GM23248 (cell line): ENCODE results near the gene SYF2. TPM values are rescaled to one million over a fixed set of nuclear protein-coding genes. Genes with fewer than 3 reads are reported as not detected.
"Not testable (repeated sequence)": the region's sequence is repeated elsewhere in the genome, so short reads cannot be mapped to it uniquely, and the experiment has no call there.

Source experiments
- DNase-seq: peaks from one replicate; pipeline ENCODE4 v3.0.0-alpha.2; 2015
- H2AFZ ChIP-seq: fragments of 200-600 bp; sonication (generic); 2 replicates; pipeline ENCODE4 v1.6.1; 2016; ENCODE audit warnings: antibody characterized with exemption
- H3F3A ChIP-seq: fragments of 200-600 bp; sonication (generic); 2 replicates; pipeline ENCODE4 v1.6.1; 2016; ENCODE audit warnings: mild to moderate bottlenecking, antibody characterized with exemption, mixed run types; ENCODE audit not compliant: insufficient read depth
- H3K27ac ChIP-seq: fragments of 200-600 bp; sonication (generic); 2 replicates; pipeline ENCODE4 v1.5.1; 2016; ENCODE audit warnings: mild to moderate bottlenecking
- H3K27me3 ChIP-seq: fragments of 200-600 bp; sonication (generic); replicated peaks from 2 replicates; pipeline ENCODE4 v1.6.1; 2016; ENCODE audit warnings: mild to moderate bottlenecking; ENCODE audit not compliant: insufficient read depth
- H3K36me3 ChIP-seq: fragments of 200-600 bp; sonication (generic); 2 replicates; pipeline ENCODE4 v1.6.1; 2016; ENCODE audit warnings: low read depth, mild to moderate bottlenecking
- H3K4me1 ChIP-seq: fragments of 200-600 bp; sonication (generic); 2 replicates; pipeline ENCODE4 v1.6.1; 2016; ENCODE audit warnings: mild to moderate bottlenecking; ENCODE audit not compliant: insufficient read depth
- H3K4me2 ChIP-seq: fragments of 200-600 bp; sonication (generic); one replicate; pipeline ENCODE4 v1.6.1; 2016; ENCODE audit warnings: mild to moderate bottlenecking; ENCODE audit not compliant: unreplicated experiment
- H3K4me3 ChIP-seq: fragments of 200-600 bp; sonication (generic); 2 replicates; pipeline ENCODE4 v1.5.1; 2016; ENCODE audit warnings: mild to moderate bottlenecking
- H3K79me2 ChIP-seq: fragments of 200-600 bp; sonication (generic); 2 replicates; pipeline ENCODE4 v1.6.1; 2016; ENCODE audit warnings: mild to moderate bottlenecking; ENCODE audit not compliant: insufficient read depth
- H3K9ac ChIP-seq: fragments of 200-600 bp; sonication (generic); 2 replicates; pipeline ENCODE4 v1.6.1; 2016; ENCODE audit warnings: mild to moderate bottlenecking
- H3K9me2 ChIP-seq: fragments of 200-600 bp; sonication (generic); 2 replicates; pipeline ENCODE4 v1.6.1; 2016; ENCODE audit warnings: mixed run types, mild to moderate bottlenecking, moderate library complexity; ENCODE audit not compliant: insufficient read depth
- H3K9me3 ChIP-seq: fragments of 200-600 bp; sonication (generic); one replicate; pipeline ENCODE4 v1.6.1; 2017; ENCODE audit warnings: low read depth
- H4K20me1 ChIP-seq: fragments of 200-600 bp; sonication (generic); 2 replicates; pipeline ENCODE4 v1.6.0; 2016; ENCODE audit not compliant: insufficient read depth
- EZH2 ChIP-seq: fragments of 200-600 bp; sonication (generic); IDR thresholded peaks from 2 replicates; pipeline ENCODE4 v1.6.1; 2018; ENCODE audit warnings: antibody characterized with exemption, mild to moderate bottlenecking; ENCODE audit not compliant: insufficient read depth, poor library complexity, severe bottlenecking
- EZH2phosphoT487 ChIP-seq: fragments of 200-600 bp; sonication (generic); IDR thresholded peaks from 2 replicates; pipeline ENCODE4 v1.6.1; 2018; ENCODE audit warnings: antibody characterized with exemption, moderate library complexity, mild to moderate bottlenecking, low read depth; ENCODE audit not compliant: insufficient read depth
- WGBS, 2 experiments: methylation state at CpG; one replicate each; pipeline ENCODE4 v1.1.6; 2015 to 2017; ENCODE audit warnings: low lambda C conversion rate in 2 of 2, low coverage in 1 of 2; ENCODE audit errors: missing lambda C conversion rate in 2 of 2; 5-methylcytosine and 5-hydroxymethylcytosine counted together
- in situ Hi-C: fragments of 300-500 bp; cut with MboI; formaldehyde crosslinking; loops from 2 replicates; pipeline ENCODE4 v1.15.0; 2020
- polyA plus RNA-seq: library from polyadenylated mRNA; unstranded; fragments of >200 nt; fragmentation: Nextera tagmentation; extraction: Ambion mirVana; gene quantifications from 2 replicates; pipeline ENCODE4 v1.2.1, GENCODE V29; 2016
- total RNA-seq: library from RNA; depleted of rRNA; stranded (reverse); fragments of >200 nt; shearing (Covaris generic); gene quantifications from 2 replicates; pipeline ENCODE4 v1.2.3, GENCODE V29; 2014

SYF2 gene
- total and polyA plus RNA-seq, 2 experiments from 2014 or later: 40.5 to 50.3 TPM

- Histone ChIP-seq H3F3A (no peaks in the 10 kb centered on the region), H3K9me2 (no peaks in the 10 kb centered on the region), H3K4me3 (no peak overlapping the region), H3K79me2 (no peaks in the 10 kb centered on the region), H2AFZ (no peak overlapping the region), H3K9me3 (no peaks in the 10 kb centered on the region), H3K36me3 (no peaks in the 10 kb centered on the region), H3K4me2 (no peak overlapping the region), H3K27me3 (peaks cover 16% of the 10 kb centered on the region), H3K27ac (no peak overlapping the region), H4K20me1 (no peaks in the 10 kb centered on the region), H3K4me1 (no peaks in the 10 kb centered on the region), H3K9ac (no peak overlapping the region)
- TF ChIP-seq EZH2 (no peak), EZH2phosphoT487 (no peak)
- 74 to 78% methylated on average over 2 of the region's 2 CpGs for WGBS, 2 experiments
- DNase-seq: no peak
- in situ Hi-C loops: no loop called here
Observed at GRCh38 chr1:25190260-25190659, 42.0 kb downstream of the SYF2 start.

GRCh38 chr1:25187904-25188303, 44.4 kb downstream of the SYF2 start:
- peaks cover 16% of the 10 kb centered on the region for H3K27me3 ChIP-seq
- H4K20me1 ChIP-seq, H3K9me2 ChIP-seq, H3K4me3 ChIP-seq, H3K9me3 ChIP-seq, DNase-seq, H2AFZ ChIP-seq, H3K27ac ChIP-seq, H3K36me3 ChIP-seq, H3K9ac ChIP-seq, H3K4me1 ChIP-seq, H3K4me2 ChIP-seq, H3K79me2 ChIP-seq, in situ Hi-C loops, H3F3A ChIP-seq: not testable (repeated sequence)
- WGBS, 2 experiments: 82 to 87% methylated on average over 3 of the region's 3 CpGs

DNA sequence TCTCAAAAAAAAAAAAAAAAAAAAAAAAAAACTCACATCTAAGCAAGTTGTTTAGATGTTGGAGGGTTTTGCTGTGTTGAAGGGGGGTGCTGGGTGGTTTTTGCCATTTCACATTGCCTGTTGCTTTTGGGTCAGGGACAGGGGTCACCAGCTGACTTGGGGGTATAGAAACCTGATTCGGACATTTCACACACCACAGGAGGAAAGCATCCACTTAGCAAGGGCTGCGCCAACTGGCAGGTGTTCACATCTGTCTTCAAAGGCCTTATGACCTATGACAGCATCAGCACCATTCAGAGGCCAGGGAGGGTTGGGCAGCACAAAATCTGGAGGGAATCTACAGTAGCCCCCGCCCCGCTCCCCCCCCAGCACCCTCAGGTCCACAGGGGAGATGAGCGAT, 45.2 kb downstream of the SYF2 start:
- Histone ChIP-seq H3K9me3 (no peaks in the 10 kb centered on the region), H2AFZ (no peak overlapping the region), H3K9me2 (no peaks in the 10 kb centered on the region), H3K79me2 (no peaks in the 10 kb centered on the region), H3K36me3 (no peaks in the 10 kb centered on the region), H4K20me1 (no peaks in the 10 kb centered on the region), H3K4me3 (no peak overlapping the region), H3K9ac (no peak overlapping the region), H3K4me1 (no peaks in the 10 kb centered on the region), H3K4me2 (no peak overlapping the region), H3K27ac (no peak overlapping the region), H3K27me3 (peaks cover 8% of the 10 kb centered on the region), H3F3A (no peaks in the 10 kb centered on the region)
- no peak for DNase-seq
- in situ Hi-C loops: no loop called here
- 50 to 56% methylated on average over 5 of the region's 5 CpGs for WGBS, 2 experiments
- TF ChIP-seq EZH2phosphoT487: no peak

- Histone ChIP-seq H4K20me1 (no peaks in the 10 kb centered on the region), H3K36me3 (no peaks in the 10 kb centered on the region), H3K9ac (no peak overlapping the region), H3K79me2 (no peaks in the 10 kb centered on the region), H3K27me3 (peaks cover 5% of the 10 kb centered on the region; the same call in 1 of the 2 replicates), H2AFZ (no peak overlapping the region), H3K9me3 (no peaks in the 10 kb centered on the region), H3K9me2 (no peaks in the 10 kb centered on the region), H3K4me2 (no peak overlapping the region), H3F3A (no peaks in the 10 kb centered on the region), H3K4me1 (no peaks in the 10 kb centered on the region), H3K27ac (no peak overlapping the region), H3K4me3 (no peak overlapping the region)
- no peak for DNase-seq
- WGBS, 2 experiments: 76 to 77% methylated on average over 14 of the region's 14 CpGs
- TF ChIP-seq EZH2phosphoT487: no peak
- no peak for TF ChIP-seq EZH2
- in situ Hi-C loops: no loop called here
Observed at GRCh38 chr1:25186161-25187007, 45.9 kb downstream of the SYF2 start.
